Muscle of leg (tissue), 11 donors: ENCODE data around the gene TNNI3K. TPM values are rescaled to one million over a fixed set of nuclear protein-coding genes. Genes with fewer than 3 reads are reported as not detected.

ENCODE experiments used
- DNase-seq: peaks from one replicate; pipeline ENCODE4 v3.0.0; 2013
- H3K27ac ChIP-seq: one replicate; pipeline ENCODE4 v1.5.1; 2013; ENCODE audit warnings: mild to moderate bottlenecking, low read length, control low read depth
- H3K27me3 ChIP-seq: one replicate; pipeline ENCODE4 v1.6.1; 2013; ENCODE audit warnings: low read length; ENCODE audit not compliant: control insufficient read depth, insufficient read depth
- H3K36me3 ChIP-seq: one replicate; pipeline ENCODE4 v1.6.1; 2013; ENCODE audit warnings: low read length; ENCODE audit not compliant: control insufficient read depth, insufficient read depth
- H3K4me1 ChIP-seq: one replicate; pipeline ENCODE4 v1.6.1; 2013; ENCODE audit warnings: low read length; ENCODE audit not compliant: control insufficient read depth, insufficient read depth
- H3K4me3 ChIP-seq: one replicate; pipeline ENCODE4 v1.5.1; 2013; ENCODE audit warnings: low read length, control low read depth
- H3K9me3 ChIP-seq: replicated peaks from 2 replicates; pipeline ENCODE4 v1.6.1; 2013; ENCODE audit warnings: low read depth, low read length; ENCODE audit not compliant: control insufficient read depth
- WGBS: methylation state at CpG from one replicate; pipeline ENCODE4 v1.1.5; 2013; ENCODE audit warnings: missing lambda C conversion rate; ENCODE audit not compliant: insufficient coverage; 5-methylcytosine and 5-hydroxymethylcytosine counted together
- polyA plus RNA-seq, 8 donors: library from polyadenylated mRNA; unstranded; fragments of 120-200 nt; gene quantifications; one replicate each; pipeline versions ENCODE4 v1.2.1 to v1.2.3, GENCODE V29; 2013; ENCODE audit warnings: inconsistent platforms in 1 of 8, low replicate concordance in 1 of 8; ENCODE audit not compliant: insufficient read length in 8 of 8, insufficient read depth in 1 of 8
- total RNA-seq: library from RNA; stranded (reverse); fragments of 120-200 nt; gene quantifications from one replicate; pipeline ENCODE4 v1.2.4, GENCODE V29; 2013

Gene TNNI3K
- total and polyA plus RNA-seq, 9 donors = 0.41 to 3.1 (median 1.2) TPM

GRCh38 chr1:74457253-74457652 lies 222.1 kb downstream of the TNNI3K start:
- Histone ChIP-seq H3K36me3 (no peaks in the 10 kb centered on the region), H3K27me3 (no peaks in the 10 kb centered on the region), H3K9me3 (no peaks in the 10 kb centered on the region), H3K27ac (no peak overlapping the region), H3K4me3 (no peak overlapping the region), H3K4me1 (no peaks in the 10 kb centered on the region)
- WGBS = no CpG with 5 or more reads among the region's 2 CpGs
- no peak for DNase-seq

DNA sequence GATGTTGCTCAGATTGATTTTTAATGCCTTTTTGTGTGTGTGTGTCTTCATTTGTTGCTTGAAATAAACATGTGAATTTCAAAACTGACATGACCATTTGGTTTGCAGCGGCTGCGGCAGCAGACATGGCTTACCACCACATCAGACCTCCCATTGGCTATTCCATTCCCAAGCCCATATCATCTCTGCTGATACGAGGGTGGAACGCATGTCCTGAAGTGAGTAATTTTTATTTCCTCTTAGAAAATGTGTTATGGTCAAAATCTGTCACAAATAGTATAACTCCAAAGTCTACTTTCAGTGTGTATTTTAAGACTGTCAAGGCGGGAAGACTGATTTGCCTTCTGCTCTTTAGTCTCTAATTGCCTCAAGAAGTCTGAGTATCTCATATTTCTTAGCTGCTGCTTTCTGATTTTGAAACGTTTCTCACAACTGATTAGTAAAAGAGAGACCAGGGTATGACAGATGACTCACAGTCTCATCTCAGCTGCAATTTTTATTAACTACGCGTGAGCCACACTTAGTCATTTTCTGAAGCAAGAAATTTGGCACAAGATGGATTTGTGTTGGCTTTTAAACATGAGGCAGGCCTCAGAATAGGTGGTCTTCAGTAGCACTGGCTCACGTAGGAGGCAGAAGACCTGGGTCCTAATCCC lies 228.3 kb downstream of the TNNI3K start:
- H3K4me1 ChIP-seq = no peaks in the 10 kb centered on the region
- H3K36me3 ChIP-seq = no peaks in the 10 kb centered on the region
- H3K27me3 ChIP-seq = no peaks in the 10 kb centered on the region
- H3K27ac ChIP-seq = no peak overlapping the region
- H3K4me3 ChIP-seq = no peak overlapping the region
- H3K9me3 ChIP-seq = no peaks in the 10 kb centered on the region
- no peak for DNase-seq
- WGBS = 83% methylated on average over 2 of the region's 9 CpGs

GRCh38 chr1:74464037-74464436 lies 228.8 kb downstream of the TNNI3K start:
- H3K9me3 ChIP-seq = no peaks in the 10 kb centered on the region
- no peak overlapping the region for H3K27ac ChIP-seq
- H3K27me3 ChIP-seq = no peaks in the 10 kb centered on the region
- no peaks in the 10 kb centered on the region for H3K4me1 ChIP-seq
- H3K4me3 ChIP-seq = no peak overlapping the region
- WGBS = no CpG with 5 or more reads among the region's 6 CpGs
- DNase-seq = no peak
- H3K36me3 ChIP-seq = no peaks in the 10 kb centered on the region

- 96% methylated on average over 14 of the region's 24 CpGs for WGBS
- no peak overlapping the region for H3K27ac ChIP-seq
Observed at GRCh38 chr1:74465193-74465681, 230.1 kb downstream of the TNNI3K start.

GRCh38 chr1:74467786-74468377 lies 232.7 kb downstream of the TNNI3K start:
- Histone ChIP-seq H3K27ac (no peak overlapping the region), H3K9me3 (no peaks in the 10 kb centered on the region), H3K27me3 (no peaks in the 10 kb centered on the region), H3K36me3 (no peaks in the 10 kb centered on the region), H3K4me1 (no peaks in the 10 kb centered on the region), H3K4me3 (no peak overlapping the region)
- 100% methylated on average over 2 of the region's 3 CpGs for WGBS
- no peak for DNase-seq

More at GRCh38 chr1:74465193-74465681, 230.1 kb downstream of the TNNI3K start:
- Histone ChIP-seq H3K4me3 (no peak overlapping the region), H3K4me1 (no peaks in the 10 kb centered on the region), H3K27me3 (no peaks in the 10 kb centered on the region), H3K36me3 (no peaks in the 10 kb centered on the region), H3K9me3 (no peaks in the 10 kb centered on the region)
- DNase-seq = no peak

DNA sequence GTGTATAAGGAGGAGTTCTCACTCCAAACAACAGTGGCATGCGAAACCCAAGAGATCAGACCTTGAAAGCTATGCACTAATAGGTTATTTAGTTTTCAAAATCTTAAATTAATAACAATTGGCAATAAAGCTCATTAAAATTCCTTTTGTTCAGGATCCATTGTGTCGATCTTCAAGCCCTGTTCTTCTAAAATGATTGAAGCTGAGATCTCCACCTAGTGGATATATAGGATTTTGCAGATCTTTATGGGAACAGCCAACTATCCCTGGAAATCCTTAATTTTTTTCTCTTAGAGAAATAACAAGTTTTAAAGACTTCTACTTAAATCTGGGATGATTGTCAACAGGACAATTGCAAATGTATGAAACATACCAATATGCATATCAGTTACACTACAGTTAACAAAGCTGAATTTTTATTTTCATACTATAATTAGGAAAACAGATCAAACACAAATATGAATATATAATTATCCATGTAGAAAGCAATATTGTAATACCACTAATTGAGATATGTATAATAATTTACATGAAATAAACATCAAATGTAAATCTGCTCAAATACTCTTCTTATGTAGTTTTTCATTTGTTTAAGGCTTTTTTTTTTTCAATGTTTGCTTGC lies 233.9 kb downstream of the TNNI3K start:
- H3K36me3 ChIP-seq = no peaks in the 10 kb centered on the region
- no peaks in the 10 kb centered on the region for H3K9me3 ChIP-seq
- no CpG with 5 or more reads among the region's 2 CpGs for WGBS
- DNase-seq = peak; percentile 69
- H3K27me3 ChIP-seq = no peaks in the 10 kb centered on the region
- no peak overlapping the region for H3K27ac ChIP-seq
- H3K4me1 ChIP-seq = no peaks in the 10 kb centered on the region
- H3K4me3 ChIP-seq = no peak overlapping the region

DNA sequence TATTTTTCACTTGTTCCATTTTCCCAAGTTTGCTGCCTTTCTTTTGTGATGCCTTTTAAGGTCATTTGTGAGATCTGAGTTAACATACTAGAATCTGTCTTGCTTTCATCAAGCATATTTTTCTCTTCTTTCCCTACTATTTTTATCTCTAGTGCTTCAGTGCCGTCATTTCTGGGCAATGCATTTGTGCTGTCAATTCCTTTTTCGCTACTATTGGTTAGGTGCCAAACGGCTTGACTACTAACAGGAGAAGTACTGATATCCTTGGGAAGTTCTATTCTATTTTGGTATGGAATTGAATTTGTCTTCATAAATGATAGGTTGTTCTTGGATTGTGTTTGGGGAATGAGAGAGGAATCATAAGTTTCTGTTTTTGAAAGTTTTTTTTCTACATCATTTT lies 235.1 kb downstream of the TNNI3K start:
- Histone ChIP-seq H3K36me3 (no peaks in the 10 kb centered on the region), H3K9me3 (no peaks in the 10 kb centered on the region), H3K4me3 (no peak overlapping the region), H3K4me1 (no peaks in the 10 kb centered on the region), H3K27ac (no peak overlapping the region), H3K27me3 (no peaks in the 10 kb centered on the region)
- WGBS = 100% methylated on average over 1 of the region's 3 CpGs
- peak; percentile 31 for DNase-seq

- no peaks in the 10 kb centered on the region for H3K27me3 ChIP-seq
- H3K27ac ChIP-seq = no peak overlapping the region
- no peaks in the 10 kb centered on the region for H3K36me3 ChIP-seq
- peak; percentile 4 for DNase-seq
- H3K4me1 ChIP-seq = no peaks in the 10 kb centered on the region
- H3K9me3 ChIP-seq = no peaks in the 10 kb centered on the region
- WGBS = 0% methylated on average over 1 of the region's 3 CpGs
- H3K4me3 ChIP-seq = no peak overlapping the region
Observed at GRCh38 chr1:74470936-74471335, 235.7 kb downstream of the TNNI3K start.

- Histone ChIP-seq H3K4me3 (no peak overlapping the region), H3K36me3 (no peaks in the 10 kb centered on the region), H3K27me3 (no peaks in the 10 kb centered on the region), H3K9me3 (no peaks in the 10 kb centered on the region), H3K27ac (no peak overlapping the region), H3K4me1 (no peaks in the 10 kb centered on the region)
- DNase-seq = no peak
- WGBS = no CpG with 5 or more reads among the region's 3 CpGs
Observed at GRCh38 chr1:74471470-74471869, 236.3 kb downstream of the TNNI3K start.

DNA sequence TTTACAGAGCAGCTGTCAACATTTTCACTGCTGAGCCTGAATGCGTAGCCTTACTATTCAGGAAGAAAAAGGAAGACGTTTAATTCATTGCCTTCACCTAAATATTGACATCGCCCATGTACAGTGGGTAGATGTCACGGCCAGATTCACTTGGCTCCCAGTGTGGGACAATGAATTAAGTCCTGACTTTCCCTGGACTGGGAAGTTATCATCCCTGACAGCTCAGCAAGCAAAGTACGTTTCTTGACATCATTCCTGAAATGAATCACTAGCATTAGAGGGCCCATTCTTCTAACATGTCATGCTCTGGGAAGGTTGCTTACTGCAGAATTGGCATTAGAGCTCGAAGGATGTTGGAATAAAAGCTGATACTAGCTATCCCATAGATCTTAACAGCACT lies 239.4 kb downstream of the TNNI3K start:
- no peaks in the 10 kb centered on the region for H3K36me3 ChIP-seq
- no peaks in the 10 kb centered on the region for H3K27me3 ChIP-seq
- H3K4me1 ChIP-seq = no peaks in the 10 kb centered on the region
- 63% methylated on average over 2 of the region's 6 CpGs for WGBS
- H3K27ac ChIP-seq = no peak overlapping the region
- H3K9me3 ChIP-seq = no peaks in the 10 kb centered on the region
- DNase-seq = no peak
- H3K4me3 ChIP-seq = no peak overlapping the region
